Mesendoderm (in vitro differentiated cells): ENCODE measurements around the gene EVL.

ENCODE experiments used
- DNase-seq: peaks from one replicate; pipeline ENCODE4 v3.0.0; 2013
- H2AK5ac ChIP-seq: 2 replicates; pipeline ENCODE4 v1.6.1; 2013; ENCODE audit warnings: low read length, inconsistent platforms
- H2BK120ac ChIP-seq: 2 replicates; pipeline ENCODE4 v1.6.1; 2013; ENCODE audit warnings: low read depth, mild to moderate bottlenecking, low read length, moderate library complexity, mixed read lengths
- H2BK15ac ChIP-seq: replicated peaks from 2 replicates; pipeline ENCODE4 v1.6.1; 2013; ENCODE audit warnings: low read depth, mild to moderate bottlenecking, moderate library complexity
- H2BK5ac ChIP-seq: 2 replicates; pipeline ENCODE4 v1.6.1; 2013; ENCODE audit warnings: low read length, inconsistent platforms
- H3K18ac ChIP-seq: 2 replicates; pipeline ENCODE4 v1.6.1; 2013; ENCODE audit warnings: mild to moderate bottlenecking, low read length, mixed read lengths
- H3K23ac ChIP-seq: one replicate; pipeline ENCODE4 v1.6.1; 2013; ENCODE audit warnings: low read length
- H3K27ac ChIP-seq: 2 replicates; pipeline ENCODE4 v1.5.1; 2013; ENCODE audit warnings: low read depth, mild to moderate bottlenecking, inconsistent platforms, low read length, moderate library complexity
- H3K27me3 ChIP-seq: 2 replicates; pipeline ENCODE4 v1.6.1; 2013; ENCODE audit warnings: low read length, control low read depth, mild to moderate bottlenecking, inconsistent platforms; ENCODE audit not compliant: insufficient read depth, poor library complexity
- H3K36me3 ChIP-seq: 2 replicates; pipeline ENCODE4 v1.6.1; 2013; ENCODE audit warnings: low read length, inconsistent platforms; ENCODE audit not compliant: control insufficient read depth, insufficient read depth
- H3K4ac ChIP-seq: one replicate; pipeline ENCODE4 v1.6.1; 2013; ENCODE audit warnings: low read depth, mild to moderate bottlenecking, low read length, moderate library complexity
- H3K4me1 ChIP-seq: 2 replicates; pipeline ENCODE4 v1.6.1; 2013; ENCODE audit warnings: low read depth, low read length, inconsistent platforms; ENCODE audit not compliant: control insufficient read depth
- H3K4me2 ChIP-seq: 2 replicates; pipeline ENCODE4 v1.6.1; 2013; ENCODE audit warnings: low read length
- H3K4me3 ChIP-seq: 2 replicates; pipeline ENCODE4 v1.5.1; 2013; ENCODE audit warnings: mild to moderate bottlenecking, low read length
- H3K56ac ChIP-seq: one replicate; pipeline ENCODE4 v1.6.1; 2013; ENCODE audit warnings: low read length
- H3K79me1 ChIP-seq: 2 replicates; pipeline ENCODE4 v1.6.1; 2013; ENCODE audit warnings: low read length, inconsistent platforms
- H3K79me2 ChIP-seq: 2 replicates; pipeline ENCODE4 v1.6.1; 2013; ENCODE audit warnings: mild to moderate bottlenecking, low read length; ENCODE audit not compliant: control insufficient read depth, insufficient read depth
- H3K9ac ChIP-seq: 2 replicates; pipeline ENCODE4 v1.6.1; 2013; ENCODE audit warnings: low read length, inconsistent platforms
- H4K5ac ChIP-seq: one replicate; pipeline ENCODE4 v1.6.1; 2013; ENCODE audit warnings: low read length
- H4K8ac ChIP-seq: one replicate; pipeline ENCODE4 v1.6.1; 2013; ENCODE audit warnings: low read depth, mild to moderate bottlenecking, control low read depth, low read length, moderate library complexity
- WGBS: extraction: QIAGEN DNeasy Blood & Tissue Kit; methylation state at CpG from one replicate; pipeline ENCODE4 v1.1.7; 2013; ENCODE audit warnings: low lambda C conversion rate, missing lambda C conversion rate; ENCODE audit not compliant: insufficient coverage; ENCODE audit errors: extremely low coverage; 5-methylcytosine and 5-hydroxymethylcytosine counted together

Gene EVL

DNA sequence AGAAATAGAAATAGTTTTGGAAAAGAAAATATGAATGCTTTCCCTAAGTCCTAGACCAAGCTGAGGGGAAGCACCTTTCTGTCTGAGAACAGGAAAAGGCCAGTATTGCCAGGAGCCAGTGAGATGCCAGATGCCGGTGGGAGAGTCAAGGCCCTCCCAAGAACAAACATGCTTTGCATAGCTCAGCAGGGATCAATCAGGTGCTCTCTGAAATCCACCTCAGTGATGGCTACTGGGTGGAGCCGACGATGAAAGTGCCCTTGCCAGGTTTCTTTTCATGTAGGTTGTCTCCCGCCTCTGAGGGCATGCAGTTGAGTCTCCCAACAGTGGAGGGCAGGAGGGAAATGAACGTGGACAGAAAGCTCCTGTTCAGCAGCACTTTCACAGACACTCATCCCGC lies 66.0 kb downstream of the EVL start:
- Histone ChIP-seq H3K79me2 (no peaks in the 10 kb centered on the region), H3K27ac (no peak overlapping the region), H3K79me1 (no peaks in the 10 kb centered on the region), H4K5ac (no peak overlapping the region), H3K4me1 (no peaks in the 10 kb centered on the region), H3K23ac (no peak overlapping the region), H2BK5ac (no peak overlapping the region), H2BK120ac (no peak overlapping the region), H3K27me3 (no peaks in the 10 kb centered on the region), H3K56ac (peak overlapping the region; percentile 11), H4K8ac (no peak overlapping the region), H2BK15ac (no peak overlapping the region), H3K36me3 (no peaks in the 10 kb centered on the region), H3K9ac (no peak overlapping the region), H3K4me3 (no peak overlapping the region), H2AK5ac (no peak overlapping the region), H3K4ac (no peak overlapping the region), H3K18ac (no peak overlapping the region), H3K4me2 (no peak overlapping the region)
- no CpG with 5 or more reads among the region's 6 CpGs for WGBS
- DNase-seq, result peak; percentile 59

GRCh38 chr14:100132161-100132902 lies 67.1 kb downstream of the EVL start:
- no peak overlapping the region for H2AK5ac ChIP-seq
- no peak for DNase-seq
- no peak overlapping the region for H3K18ac ChIP-seq
- H3K56ac ChIP-seq, result no peak overlapping the region
- H2BK5ac ChIP-seq, result no peak overlapping the region
- no peaks in the 10 kb centered on the region for H3K36me3 ChIP-seq
- no peak overlapping the region for H4K8ac ChIP-seq
- no peak overlapping the region for H3K4me2 ChIP-seq
- H3K4me1 ChIP-seq, result no peaks in the 10 kb centered on the region
- H3K79me2 ChIP-seq, result no peaks in the 10 kb centered on the region
- no peak overlapping the region for H3K4me3 ChIP-seq
- H2BK120ac ChIP-seq, result no peak overlapping the region
- H3K27ac ChIP-seq, result no peak overlapping the region
- H3K79me1 ChIP-seq, result no peaks in the 10 kb centered on the region
- no peak overlapping the region for H2BK15ac ChIP-seq
- H3K9ac ChIP-seq, result no peak overlapping the region
- no CpG with 5 or more reads among the region's 25 CpGs for WGBS
- no peak overlapping the region for H4K5ac ChIP-seq
- H3K27me3 ChIP-seq, result no peaks in the 10 kb centered on the region
- H3K23ac ChIP-seq, result no peak overlapping the region
- no peak overlapping the region for H3K4ac ChIP-seq

GRCh38 chr14:100132903-100133510 lies 67.8 kb downstream of the EVL start:
- Histone ChIP-seq H3K79me1 (no peaks in the 10 kb centered on the region), H3K4ac (no peak overlapping the region), H3K4me1 (no peaks in the 10 kb centered on the region), H2BK5ac (no peak overlapping the region), H3K36me3 (no peaks in the 10 kb centered on the region), H3K56ac (no peak overlapping the region), H4K5ac (no peak overlapping the region), H3K23ac (no peak overlapping the region), H3K18ac (no peak overlapping the region), H2BK120ac (no peak overlapping the region), H3K79me2 (no peaks in the 10 kb centered on the region), H2AK5ac (no peak overlapping the region), H3K27ac (no peak overlapping the region), H3K9ac (no peak overlapping the region), H3K4me2 (no peak overlapping the region), H3K27me3 (no peaks in the 10 kb centered on the region), H3K4me3 (no peak overlapping the region), H4K8ac (no peak overlapping the region), H2BK15ac (no peak overlapping the region)
- no peak for DNase-seq
- WGBS, result no CpG with 5 or more reads among the region's 12 CpGs

DNA sequence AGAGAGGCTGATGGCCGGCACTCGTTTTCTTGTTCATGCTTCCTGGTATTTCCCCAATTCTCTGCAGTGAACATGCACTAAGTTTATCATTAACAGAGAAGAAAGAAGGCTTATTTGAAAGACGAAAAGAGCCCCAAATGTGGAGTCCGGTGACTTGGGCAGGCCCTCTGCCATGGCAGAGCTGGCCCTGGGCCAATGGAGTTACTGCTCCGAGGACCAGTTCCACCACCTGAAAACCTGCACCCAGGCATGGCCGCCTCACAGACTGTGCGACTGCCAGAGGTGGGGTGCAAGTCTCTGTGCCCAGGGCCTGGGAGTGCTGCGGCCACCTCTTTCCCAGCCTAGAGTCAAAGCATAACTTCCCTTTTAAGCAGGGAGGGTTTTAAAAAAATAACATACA lies 69.4 kb downstream of the EVL start:
- Histone ChIP-seq H3K23ac (no peak overlapping the region), H3K18ac (no peak overlapping the region), H3K79me2 (no peaks in the 10 kb centered on the region), H2BK120ac (no peak overlapping the region), H4K8ac (no peak overlapping the region), H3K27me3 (no peaks in the 10 kb centered on the region), H4K5ac (no peak overlapping the region), H3K56ac (no peak overlapping the region), H3K4ac (no peak overlapping the region), H2BK5ac (no peak overlapping the region), H2AK5ac (no peak overlapping the region), H3K4me2 (no peak overlapping the region), H2BK15ac (no peak overlapping the region), H3K27ac (no peak overlapping the region), H3K4me1 (no peaks in the 10 kb centered on the region), H3K79me1 (no peaks in the 10 kb centered on the region), H3K36me3 (no peaks in the 10 kb centered on the region), H3K4me3 (no peak overlapping the region), H3K9ac (no peak overlapping the region)
- WGBS, result no CpG with 5 or more reads among the region's 8 CpGs
- no peak for DNase-seq

DNA sequence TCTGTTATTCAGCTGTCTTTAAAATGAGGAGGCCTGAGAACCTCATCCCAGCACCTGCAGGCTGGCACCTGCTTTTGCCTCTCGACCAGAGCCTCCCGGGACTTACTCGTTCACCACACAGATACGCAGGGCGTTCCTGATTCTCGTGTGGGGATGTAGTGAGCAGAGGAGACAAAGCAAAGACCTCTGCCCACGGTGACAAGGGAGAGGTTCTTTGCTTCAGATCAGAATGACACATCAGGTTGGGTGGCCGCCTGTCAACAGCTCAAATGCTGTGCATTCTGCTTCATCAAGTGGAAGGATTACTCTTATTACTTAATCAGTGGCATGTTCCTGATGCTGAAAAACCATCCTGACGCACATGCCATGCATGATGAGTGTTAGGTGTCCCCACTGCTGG lies 69.9 kb downstream of the EVL start:
- Histone ChIP-seq H2BK5ac (no peak overlapping the region), H2AK5ac (no peak overlapping the region), H4K5ac (no peak overlapping the region), H3K56ac (no peak overlapping the region), H3K36me3 (no peaks in the 10 kb centered on the region), H2BK15ac (no peak overlapping the region), H3K27ac (no peak overlapping the region), H2BK120ac (no peak overlapping the region), H3K4me3 (no peak overlapping the region), H3K4me1 (no peaks in the 10 kb centered on the region), H3K23ac (no peak overlapping the region), H3K27me3 (no peaks in the 10 kb centered on the region), H3K9ac (no peak overlapping the region), H3K18ac (no peak overlapping the region), H3K4me2 (no peak overlapping the region), H3K4ac (no peak overlapping the region), H3K79me1 (no peaks in the 10 kb centered on the region), H3K79me2 (no peaks in the 10 kb centered on the region), H4K8ac (no peak overlapping the region)
- no peak for DNase-seq
- no CpG with 5 or more reads among the region's 9 CpGs for WGBS

GRCh38 chr14:100135784-100136183 lies 70.6 kb downstream of the EVL start:
- H2BK15ac ChIP-seq, result no peak overlapping the region
- H3K4me3 ChIP-seq, result no peak overlapping the region
- H3K79me2 ChIP-seq, result no peaks in the 10 kb centered on the region
- H3K4ac ChIP-seq, result no peak overlapping the region
- no peak overlapping the region for H2BK5ac ChIP-seq
- no CpG with 5 or more reads among the region's 5 CpGs for WGBS
- no peaks in the 10 kb centered on the region for H3K4me1 ChIP-seq
- no peak overlapping the region for H3K56ac ChIP-seq
- no peak overlapping the region for H2BK120ac ChIP-seq
- H4K5ac ChIP-seq, result no peak overlapping the region
- no peak overlapping the region for H3K9ac ChIP-seq
- no peaks in the 10 kb centered on the region for H3K36me3 ChIP-seq
- no peaks in the 10 kb centered on the region for H3K27me3 ChIP-seq
- H4K8ac ChIP-seq, result no peak overlapping the region
- no peak overlapping the region for H3K27ac ChIP-seq
- no peak overlapping the region for H2AK5ac ChIP-seq
- no peaks in the 10 kb centered on the region for H3K79me1 ChIP-seq
- H3K18ac ChIP-seq, result no peak overlapping the region
- no peak overlapping the region for H3K23ac ChIP-seq
- DNase-seq, result no peak
- H3K4me2 ChIP-seq, result no peak overlapping the region
